PC-3 (cell line): ENCODE results near the gene HM13. TPM values are rescaled to one million over a fixed set of nuclear protein-coding genes. Genes with fewer than 3 reads are reported as not detected.

Experiments used
- ATAC-seq: fragments of 200-7000 bp; cut with Tn5 transposase; 2 replicates; pipeline ENCODE4 v1.9.1; 2020; ENCODE audit warnings: mild to moderate bottlenecking, moderate library complexity
- BruUV-seq: library from RNA; stranded (reverse); fragments of 400-500 nt; replicated peaks from 2 replicates; lab custom pipeline; 2021; lab: Mats Ljungman, UMichigan
- CTCF ChIA-PET: fragments of 300-600 bp; sonication (Branson Sonifier 250); formaldehyde crosslinking; loops from one replicate; lab custom pipeline; 2022; ENCODE audit warnings: antibody characterized with exemption; lab: Charles Lee
- POLR2A ChIA-PET: fragments of 300-600 bp; sonication (Branson Sonifier 250); formaldehyde crosslinking; loops from one replicate; lab custom pipeline; 2022; ENCODE audit warnings: antibody characterized with exemption; ENCODE audit not compliant: unreplicated experiment; lab: Charles Lee
- DNase-seq: peaks from one replicate; pipeline ENCODE4 v3.0.0-alpha.2; 2015
- H2AFZ ChIP-seq: fragments of 300-600 bp; sonication (generic); 2 replicates; pipeline ENCODE4 v1.6.0; 2016; ENCODE audit warnings: antibody characterized with exemption, low read length
- H3F3A ChIP-seq: fragments of 300-600 bp; sonication (generic); one replicate; pipeline ENCODE4 v1.6.0; 2017; ENCODE audit warnings: antibody characterized with exemption, low read length, control low read depth, mild to moderate bottlenecking; ENCODE audit not compliant: unreplicated experiment
- H3K27ac ChIP-seq: fragments of 300-600 bp; sonication (generic); 2 replicates; pipeline ENCODE4 v1.5.1; 2016; ENCODE audit warnings: mild to moderate bottlenecking, low read length
- H3K27me3 ChIP-seq: fragments of 300-600 bp; sonication (generic); 2 replicates; pipeline ENCODE4 v1.6.1; 2016; ENCODE audit warnings: low read length, mixed read lengths
- H3K36me3 ChIP-seq: fragments of 300-600 bp; sonication (generic); 2 replicates; pipeline ENCODE4 v1.6.1; 2016; ENCODE audit warnings: low read depth, mixed run types, low read length, mixed read lengths
- H3K4me1 ChIP-seq: fragments of 300-600 bp; sonication (generic); 2 replicates; pipeline ENCODE4 v1.5.1; 2016; ENCODE audit warnings: low read length; ENCODE audit not compliant: insufficient read depth
- H3K4me2 ChIP-seq: fragments of 300-600 bp; sonication (generic); 2 replicates; pipeline ENCODE4 v1.6.0; 2016; ENCODE audit warnings: low read length
- H3K4me3 ChIP-seq: fragments of 300-600 bp; sonication (generic); 2 replicates; pipeline ENCODE4 v1.5.1; 2016; ENCODE audit warnings: mild to moderate bottlenecking, low read length, mixed read lengths
- H3K79me2 ChIP-seq: fragments of 300-600 bp; sonication (generic); 2 replicates; pipeline ENCODE4 v1.6.1; 2017; ENCODE audit warnings: low read length, mixed read lengths
- H3K9ac ChIP-seq: fragments of 300-600 bp; sonication (generic); 2 replicates; pipeline ENCODE4 v1.6.0; 2016; ENCODE audit warnings: mild to moderate bottlenecking, low read length
- H3K9me2 ChIP-seq: fragments of 300-600 bp; sonication (generic); replicated peaks from 2 replicates; pipeline ENCODE4 v1.6.1; 2016; ENCODE audit warnings: mixed run types, low read length, mixed read lengths
- H3K9me3 ChIP-seq: fragments of 300-600 bp; sonication (generic); 2 replicates; pipeline ENCODE4 v1.6.1; 2016; ENCODE audit warnings: low read length, mixed read lengths
- H4K20me1 ChIP-seq: fragments of 300-600 bp; sonication (generic); 2 replicates; pipeline ENCODE4 v1.6.1; 2016; ENCODE audit warnings: low read length, mixed read lengths
- EZH2 ChIP-seq: fragments of 300-600 bp; sonication (generic); IDR thresholded peaks from one replicate; pipeline ENCODE4 v1.6.1; 2017; ENCODE audit warnings: antibody characterized with exemption, mild to moderate bottlenecking, low read length; ENCODE audit not compliant: unreplicated experiment
- EZH2phosphoT487 ChIP-seq: fragments of 300-600 bp; sonication (generic); IDR thresholded peaks from 2 replicates; pipeline ENCODE4 v1.6.1; 2018; ENCODE audit warnings: mild to moderate bottlenecking, antibody characterized with exemption, low read length, borderline replicate concordance
- intact Hi-C: fragments of 100-400 bp; cut with micrococcal nuclease; formaldehyde crosslinking; loops from 2 replicates; pipeline ENCODE4 v1.9.0; 2023
- total RNA-seq: library from RNA; depleted of rRNA; stranded (reverse); fragments of >200 nt; gene quantifications from 2 replicates; pipeline ENCODE4 v1.2.3, GENCODE V29; 2014
- TF ChIP-seq, protein P1 (sequence below): fragments of 300-600 bp; sonication (generic); conservative IDR thresholded peaks from 2 replicates; pipeline ENCODE4 v1.5.1; 2017; ENCODE audit warnings: antibody characterized with exemption, low read depth, mild to moderate bottlenecking, low read length

The HM13 gene
- total RNA-seq, 1 experiment from 2014 or later: 99.5 TPM

GRCh38 chr20:31508517-31509244, 5.6 kb upstream of the HM13 start:
- Histone ChIP-seq H4K20me1 (no peaks in the 10 kb centered on the region), H3K4me3 (no peak overlapping the region), H3K79me2 (no peaks in the 10 kb centered on the region), H3K27me3 (no peaks in the 10 kb centered on the region), H3K27ac (no peak overlapping the region), H3K4me1 (0 out of 2 replicates have a peak, but pooled peaks cover 4% of the 10 kb centered on the region), H3K9me2 (no peaks in the 10 kb centered on the region), H2AFZ (no peak overlapping the region), H3K9me3 (no peaks in the 10 kb centered on the region), H3F3A (no peaks in the 10 kb centered on the region), H3K4me2 (no peak overlapping the region), H3K9ac (no peak overlapping the region), H3K36me3 (no peaks in the 10 kb centered on the region)
- BruUV-seq: no TSS peak
- TF ChIP-seq, protein P1, sequence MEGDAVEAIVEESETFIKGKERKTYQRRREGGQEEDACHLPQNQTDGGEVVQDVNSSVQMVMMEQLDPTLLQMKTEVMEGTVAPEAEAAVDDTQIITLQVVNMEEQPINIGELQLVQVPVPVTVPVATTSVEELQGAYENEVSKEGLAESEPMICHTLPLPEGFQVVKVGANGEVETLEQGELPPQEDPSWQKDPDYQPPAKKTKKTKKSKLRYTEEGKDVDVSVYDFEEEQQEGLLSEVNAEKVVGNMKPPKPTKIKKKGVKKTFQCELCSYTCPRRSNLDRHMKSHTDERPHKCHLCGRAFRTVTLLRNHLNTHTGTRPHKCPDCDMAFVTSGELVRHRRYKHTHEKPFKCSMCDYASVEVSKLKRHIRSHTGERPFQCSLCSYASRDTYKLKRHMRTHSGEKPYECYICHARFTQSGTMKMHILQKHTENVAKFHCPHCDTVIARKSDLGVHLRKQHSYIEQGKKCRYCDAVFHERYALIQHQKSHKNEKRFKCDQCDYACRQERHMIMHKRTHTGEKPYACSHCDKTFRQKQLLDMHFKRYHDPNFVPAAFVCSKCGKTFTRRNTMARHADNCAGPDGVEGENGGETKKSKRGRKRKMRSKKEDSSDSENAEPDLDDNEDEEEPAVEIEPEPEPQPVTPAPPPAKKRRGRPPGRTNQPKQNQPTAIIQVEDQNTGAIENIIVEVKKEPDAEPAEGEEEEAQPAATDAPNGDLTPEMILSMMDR: no peak
- TF ChIP-seq EZH2phosphoT487: no peak
- ATAC-seq: no peak
- DNase-seq: no peak
- intact Hi-C loops: no loop called here
- POLR2A ChIA-PET: no interaction called here
- CTCF ChIA-PET: no interaction called here

- H3K9ac ChIP-seq: peak overlapping the region; percentile 95
- peaks cover 24% of the 10 kb centered on the region for H3K4me1 ChIP-seq
- peak overlapping the region; percentile 97 for H3K4me2 ChIP-seq
- CTCF ChIA-PET: interaction anchor here (0.9 kb wide), 1 partner anchor 45 kb away, joined by 3 read pairs; no protein-coding TSS in a partner anchor
- 0 out of 2 replicates have a peak, but pooled peaks cover 4% of the 10 kb centered on the region for H3K36me3 ChIP-seq
- DNase-seq (no peak), ATAC-seq (no peak)
- BruUV-seq: no TSS peak
- intact Hi-C loops: no loop called here
- H3K27me3 ChIP-seq: no peaks in the 10 kb centered on the region
- H2AFZ ChIP-seq: peak overlapping the region; percentile 83; the same call in 1 of the 2 replicates
- no peaks in the 10 kb centered on the region for H3K9me2 ChIP-seq
- POLR2A ChIA-PET: no interaction called here
- no peaks in the 10 kb centered on the region for H3K9me3 ChIP-seq
- no peak for TF ChIP-seq EZH2
- TF ChIP-seq EZH2phosphoT487: no peak
- TF ChIP-seq, protein P1: no peak
- peaks cover 55% of the 10 kb centered on the region for H3K79me2 ChIP-seq
- peak overlapping the region; percentile 97 for H3K4me3 ChIP-seq
- H3F3A ChIP-seq: no peaks in the 10 kb centered on the region
- no peak overlapping the region for H3K27ac ChIP-seq
- H4K20me1 ChIP-seq: 0 out of 2 replicates have a peak, but pooled peaks cover 13% of the 10 kb centered on the region
These were observed 981 bp downstream of the HM13 start for GRCh38 chr20:31515072-31515774.
